Endothelial cell of umbilical vein (primary cell): ENCODE results near the gene MDGA2. TPM values are rescaled to one million over a fixed set of nuclear protein-coding genes. Genes with fewer than 3 reads are reported as not detected.

ENCODE experiments used
- BruUV-seq: library from RNA; stranded (reverse); fragments of 400-500 nt; replicated peaks from 2 replicates; lab custom pipeline; 2021; lab: Mats Ljungman, UMichigan
- CTCF ChIA-PET: fragments of 300-600, 350-600 bp; sonication (Branson Sonifier 250); formaldehyde crosslinking; loops from one replicate; lab custom pipeline; 2021; ENCODE audit warnings: antibody characterized with exemption, inconsistent platforms; lab: Charles Lee
- POLR2A ChIA-PET: fragments of 300-600, 350-600 bp; sonication (Branson Sonifier 250); formaldehyde crosslinking; loops from one replicate; lab custom pipeline; 2021; ENCODE audit warnings: antibody characterized with exemption, inconsistent platforms; lab: Charles Lee
- DNase-seq: peaks from one replicate; pipeline ENCODE4 v3.0.0-alpha.2; 2011; ENCODE audit warnings: low read depth, low spot score
- FAIRE-seq: peaks from 2 replicates; lab custom pipeline; 2011; peaks lifted over from hg19 to GRCh38; lab: Jason Lieb, UNC
- H2AFZ ChIP-seq: 2 replicates; pipeline ENCODE4 v1.6.0; 2012; ENCODE audit warnings: low read depth, low read length, control low read depth, inconsistent platforms
- H3K27ac ChIP-seq: 2 replicates; pipeline ENCODE4 v1.5.1; 2011; ENCODE audit warnings: low read depth, mild to moderate bottlenecking, control low read depth, low read length, moderate library complexity; ENCODE audit not compliant: insufficient read depth
- H3K27me3 ChIP-seq, 2 experiments: 2 replicates each; pipeline versions ENCODE4 v1.6.0 to v1.6.1; 2011; ENCODE audit warnings: low read length in 2 of 2, mixed read lengths in 1 of 2; ENCODE audit not compliant: control insufficient read depth in 2 of 2, insufficient read depth in 2 of 2
- H3K36me3 ChIP-seq, 2 experiments: 2 replicates in 1 of 2; 3 replicates in 1 of 2; pipeline ENCODE4 v1.5.1; 2011; ENCODE audit warnings: low read length in 2 of 2, mild to moderate bottlenecking in 1 of 2, moderate library complexity in 1 of 2; ENCODE audit not compliant: control insufficient read depth in 2 of 2, insufficient read depth in 2 of 2; ENCODE audit errors: extremely low read depth in 1 of 2
- H3K4me1 ChIP-seq: 3 replicates; pipeline ENCODE4 v1.5.1; 2011; ENCODE audit warnings: mild to moderate bottlenecking, low read length; ENCODE audit not compliant: control insufficient read depth, insufficient read depth; ENCODE audit errors: extremely low read depth
- H3K4me2 ChIP-seq: 2 replicates; pipeline ENCODE4 v1.6.1; 2011; ENCODE audit warnings: low read length, control low read depth, mixed read lengths; ENCODE audit not compliant: insufficient read depth
- H3K4me3 ChIP-seq, 3 experiments: fragments of 200-600 bp in 1 of 3; sonication (generic), shearing (Covaris generic) in 1 of 3; replicated peaks in 1 of 3; 2 replicates each; pipeline ENCODE4 v1.5.1; 2011 to 2016; ENCODE audit warnings: control low read depth in 3 of 3, low read length in 3 of 3, mild to moderate bottlenecking in 2 of 3, inconsistent platforms in 1 of 3, low read depth in 1 of 3, moderate library complexity in 1 of 3; ENCODE audit not compliant: insufficient read depth in 1 of 3
- H3K79me2 ChIP-seq: 2 replicates; pipeline ENCODE4 v1.6.0; 2012; ENCODE audit warnings: low read length, inconsistent platforms; ENCODE audit not compliant: control insufficient read depth, insufficient read depth
- H3K9ac ChIP-seq: replicated peaks from 2 replicates; pipeline ENCODE3; 2011; ENCODE audit warnings: low read length, control low read depth; ENCODE audit not compliant: insufficient read depth; ENCODE audit errors: extremely low read depth
- H3K9me1 ChIP-seq: replicated peaks from 3 replicates; pipeline ENCODE4 v1.6.0; 2011; ENCODE audit warnings: mild to moderate bottlenecking, low read length; ENCODE audit not compliant: control insufficient read depth, insufficient read depth; ENCODE audit errors: extremely low read depth
- H3K9me3 ChIP-seq: replicated peaks from 2 replicates; pipeline ENCODE4 v1.5.1; 2012; ENCODE audit warnings: low read length, inconsistent platforms; ENCODE audit not compliant: control insufficient read depth, insufficient read depth
- H4K20me1 ChIP-seq: replicated peaks from 2 replicates; pipeline ENCODE3; 2011; ENCODE audit warnings: mild to moderate bottlenecking, low read length; ENCODE audit not compliant: control insufficient read depth, insufficient read depth; ENCODE audit errors: extremely low read depth
- EZH2 ChIP-seq: IDR thresholded peaks from 2 replicates; pipeline ENCODE4 v1.6.1; 2012; ENCODE audit warnings: borderline replicate concordance, low read depth, mild to moderate bottlenecking, moderate library complexity, low read length, inconsistent platforms; ENCODE audit not compliant: severe bottlenecking
- FOS ChIP-seq: IDR thresholded peaks from 2 replicates; pipeline ENCODE4 v1.6.1; 2011; ENCODE audit warnings: mild to moderate bottlenecking, low read length, moderate library complexity, borderline replicate concordance; ENCODE audit not compliant: insufficient read depth
- GATA2 ChIP-seq: IDR thresholded peaks from 2 replicates; pipeline ENCODE4 v1.7.0; 2011; ENCODE audit warnings: low read depth, mild to moderate bottlenecking, moderate library complexity, mixed read lengths, low read length; ENCODE audit not compliant: insufficient read length, insufficient read depth
- JUN ChIP-seq: IDR thresholded peaks from 2 replicates; pipeline ENCODE4 v1.6.1; 2011; ENCODE audit warnings: borderline replicate concordance, low read depth; ENCODE audit not compliant: insufficient read length, insufficient read depth
- MAX ChIP-seq: IDR thresholded peaks from 2 replicates; pipeline ENCODE4 v1.6.1; 2011; ENCODE audit not compliant: insufficient read depth, insufficient read length
- MYC ChIP-seq: IDR thresholded peaks from one replicate; pipeline ENCODE4 v1.6.1; 2011; ENCODE audit warnings: mild to moderate bottlenecking, low read depth, low read length
- POLR2A ChIP-seq: IDR thresholded peaks from 2 replicates; pipeline ENCODE4 v1.6.1; 2012; ENCODE audit warnings: low read depth, mild to moderate bottlenecking, control low read depth, low read length
- POLR2AphosphoS5 ChIP-seq: IDR thresholded peaks from 2 replicates; pipeline ENCODE4 v1.6.1; 2012; ENCODE audit warnings: low read depth, mild to moderate bottlenecking, control low read depth, low read length, moderate library complexity; ENCODE audit not compliant: insufficient read depth
- dilution Hi-C: fragments of 300-500 bp; cut with MboI; formaldehyde crosslinking; loops from one replicate; pipeline ENCODE4 v1.15.0; 2019; ENCODE audit warnings: low sequenced_read_pairs; ENCODE audit not compliant: extremely low pct_ligation_motif_present
- intact Hi-C: fragments of 100-400 bp; cut with micrococcal nuclease; formaldehyde crosslinking; loops from one replicate; pipeline ENCODE4 v1.10.0; 2022
- polyA plus RNA-seq, 4 experiments: library from polyadenylated mRNA; depleted of rRNA in 3 of 4; stranded (reverse) in 3 of 4; unstranded in 1 of 4; fragments of >200 nt; gene quantifications; 2 replicates each; pipeline versions ENCODE4 v1.2.1 to v1.2.3, GENCODE V29; 2011 to 2012; ENCODE audit warnings: missing spikeins in 1 of 4
- total RNA-seq: library from RNA; stranded (reverse); gene quantifications from 2 replicates; pipeline ENCODE4 v1.2.3, GENCODE V29; 2021
- TF ChIP-seq, protein P1 (sequence below), 2 donors: IDR thresholded peaks; 1 replicate in 1 of 2; 2 replicates in 1 of 2; pipeline ENCODE4 v1.5.1; 2011; ENCODE audit warnings: low read length in 2 of 2, mild to moderate bottlenecking in 2 of 2, moderate library complexity in 2 of 2, control low read depth in 1 of 2, inconsistent platforms in 1 of 2, low read depth in 1 of 2; ENCODE audit not compliant: insufficient read depth in 1 of 2; ENCODE audit errors: extremely low read depth in 1 of 2

Gene MDGA2
- total and polyA plus RNA-seq, 2 donors (not counting 3 experiments of a cell fraction or from before 2014, with no cell fraction given), result not detected

GRCh38 chr14:47390831-47391504, 284.4 kb downstream of the MDGA2 start:
- Histone ChIP-seq H3K79me2 (no peaks in the 10 kb centered on the region), H3K9ac (no peak overlapping the region), H4K20me1 (no peaks in the 10 kb centered on the region), H3K4me3 (no peak overlapping the region), H3K4me1 (no peaks in the 10 kb centered on the region), H3K27me3 (no peaks in the 10 kb centered on the region), H3K4me2 (no peak overlapping the region), H3K9me3 (no peaks in the 10 kb centered on the region), H3K27ac (no peak overlapping the region), H3K36me3 (no peaks in the 10 kb centered on the region), H3K9me1 (no peaks in the 10 kb centered on the region), H2AFZ (no peak overlapping the region)
- no TSS peak for BruUV-seq
- dilution Hi-C loops (no loop called here), intact Hi-C loops (no loop called here)
- FAIRE-seq, result no peak
- no peak for TF ChIP-seq FOS
- TF ChIP-seq, protein P1, sequence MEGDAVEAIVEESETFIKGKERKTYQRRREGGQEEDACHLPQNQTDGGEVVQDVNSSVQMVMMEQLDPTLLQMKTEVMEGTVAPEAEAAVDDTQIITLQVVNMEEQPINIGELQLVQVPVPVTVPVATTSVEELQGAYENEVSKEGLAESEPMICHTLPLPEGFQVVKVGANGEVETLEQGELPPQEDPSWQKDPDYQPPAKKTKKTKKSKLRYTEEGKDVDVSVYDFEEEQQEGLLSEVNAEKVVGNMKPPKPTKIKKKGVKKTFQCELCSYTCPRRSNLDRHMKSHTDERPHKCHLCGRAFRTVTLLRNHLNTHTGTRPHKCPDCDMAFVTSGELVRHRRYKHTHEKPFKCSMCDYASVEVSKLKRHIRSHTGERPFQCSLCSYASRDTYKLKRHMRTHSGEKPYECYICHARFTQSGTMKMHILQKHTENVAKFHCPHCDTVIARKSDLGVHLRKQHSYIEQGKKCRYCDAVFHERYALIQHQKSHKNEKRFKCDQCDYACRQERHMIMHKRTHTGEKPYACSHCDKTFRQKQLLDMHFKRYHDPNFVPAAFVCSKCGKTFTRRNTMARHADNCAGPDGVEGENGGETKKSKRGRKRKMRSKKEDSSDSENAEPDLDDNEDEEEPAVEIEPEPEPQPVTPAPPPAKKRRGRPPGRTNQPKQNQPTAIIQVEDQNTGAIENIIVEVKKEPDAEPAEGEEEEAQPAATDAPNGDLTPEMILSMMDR (IDR thresholded peaks at IDR 0.05; ENCODE audit: extremely low read depth in 1 of 2, insufficient read depth in 1 of 2, low read depth in 1 of 2, low read length in 2 of 2), result no peak
- no peak for TF ChIP-seq POLR2A
- TF ChIP-seq GATA2, result no peak
- no peak for TF ChIP-seq EZH2
- DNase-seq, result no peak
- CTCF ChIA-PET, result no interaction called here
- POLR2A ChIA-PET, result no interaction called here

- Histone ChIP-seq H3K4me3 (no peak overlapping the region), H4K20me1 (no peaks in the 10 kb centered on the region), H3K36me3 (no peaks in the 10 kb centered on the region), H3K4me2 (no peak overlapping the region), H3K9ac (no peak overlapping the region), H3K79me2 (no peaks in the 10 kb centered on the region), H3K27ac (no peak overlapping the region), H3K9me1 (no peaks in the 10 kb centered on the region), H3K9me3 (no peaks in the 10 kb centered on the region), H3K27me3 (no peaks in the 10 kb centered on the region), H2AFZ (no peak overlapping the region), H3K4me1 (no peaks in the 10 kb centered on the region)
- intact Hi-C loops, result no loop called here
- no TSS peak for BruUV-seq
- no peak for DNase-seq
- ChIA-PET CTCF (no interaction called here), POLR2A (no interaction called here)
- no peak for TF ChIP-seq POLR2A
- TF ChIP-seq GATA2, result no peak
- no peak for TF ChIP-seq POLR2AphosphoS5
- TF ChIP-seq, protein P1 (IDR thresholded peaks at IDR 0.05; ENCODE audit: extremely low read depth in 1 of 2, insufficient read depth in 1 of 2, low read depth in 1 of 2, low read length in 2 of 2), result no peak
- TF ChIP-seq FOS, result no peak
- no peak for TF ChIP-seq JUN
- no peak for TF ChIP-seq MYC
- TF ChIP-seq MAX, result no peak
- no peak for TF ChIP-seq EZH2
- dilution Hi-C loops, result no loop called here
- FAIRE-seq, result no peak
Observed at GRCh38 chr14:47389535-47389934, 285.9 kb downstream of the MDGA2 start.
